ENCODE measurements around the gene GBF1.
A peak's percentile ranks its signal among the peaks of the same experiment; 100 is the strongest.
"Not testable (repeated sequence)": the region's sequence is repeated elsewhere in the genome, so short reads cannot be mapped to it uniquely, and the experiment has no call there.

GBF1 gene

GRCh38 chr10:102234888-102235597 lies 10.3 kb upstream of the GBF1 start:
- no peak for DNase-seq

DNA sequence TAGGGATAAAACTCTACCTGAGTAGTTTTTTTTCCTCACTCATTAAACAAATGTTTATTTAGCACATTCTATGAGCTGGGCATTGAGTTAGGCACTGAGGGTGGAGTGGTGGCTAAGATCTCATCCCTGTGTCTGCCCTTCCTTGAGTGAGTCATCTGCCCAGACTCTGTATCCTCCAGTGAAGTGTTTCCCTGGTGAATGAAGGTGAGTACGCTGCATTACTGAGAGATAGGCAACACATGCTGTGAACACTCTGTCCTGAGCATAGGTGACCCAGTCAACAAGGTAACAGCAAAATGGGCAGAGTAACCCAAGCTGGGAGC lies 9.8 kb upstream of the GBF1 start:
- DNase-seq, result no peak

GRCh38 chr10:102236006-102236405 lies 9.3 kb upstream of the GBF1 start:
- DNase-seq, result no peak

DNA sequence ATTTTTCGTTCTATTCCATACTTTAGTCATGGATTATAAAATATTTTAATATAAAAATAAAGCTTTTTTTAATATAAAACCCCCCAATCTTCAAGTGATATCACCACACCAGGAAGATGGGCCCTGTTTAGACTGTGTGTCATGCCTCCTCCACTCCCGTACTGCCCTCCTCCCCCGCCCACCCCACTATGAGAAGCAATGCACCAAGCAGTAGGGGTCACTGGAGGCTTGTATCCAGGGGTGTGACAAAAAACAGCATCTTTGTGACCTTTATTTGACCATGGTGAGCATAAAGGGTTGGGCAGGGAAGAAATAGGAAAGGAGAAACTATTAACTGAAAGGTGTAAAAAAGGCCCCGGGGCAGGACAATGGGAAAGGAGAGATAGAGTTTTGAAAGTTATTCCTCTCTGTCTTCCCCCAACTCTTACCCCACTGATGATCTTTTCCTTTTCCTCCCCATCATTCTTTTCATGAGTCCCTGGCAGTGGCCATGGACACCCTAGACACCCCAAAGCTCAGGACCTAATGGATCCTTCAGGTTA lies 7.5 kb upstream of the GBF1 start:
- DNase-seq, result no peak

DNA sequence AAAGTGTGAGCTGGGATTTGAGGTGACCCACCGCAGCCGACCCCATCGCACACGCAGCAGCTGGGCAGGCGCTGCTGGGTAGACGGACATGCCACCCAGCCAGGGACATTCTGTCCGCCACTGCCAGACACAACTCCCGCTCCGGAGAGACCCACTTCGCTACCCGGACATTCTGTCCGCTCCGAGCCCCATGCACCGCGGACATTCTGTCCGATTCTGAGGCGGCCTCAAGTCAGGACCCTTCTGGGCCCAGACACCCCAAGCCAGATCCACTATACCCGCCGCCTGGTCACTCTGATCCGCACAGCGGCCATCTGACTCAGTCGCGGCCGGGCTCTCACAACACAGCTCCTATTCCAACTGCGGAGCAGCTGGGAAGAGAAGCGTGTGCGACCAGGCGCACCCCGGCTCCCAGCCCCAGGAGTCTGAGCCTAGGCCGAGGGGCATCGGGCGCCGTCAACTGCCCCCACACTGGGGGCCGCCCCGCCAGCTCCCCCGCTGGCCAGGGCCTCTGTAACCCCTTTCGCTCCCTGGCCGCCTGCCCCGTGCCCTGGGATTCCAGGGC lies 4.8 kb upstream of the GBF1 start:
- no peak for DNase-seq

- no peak for DNase-seq
Measured at GRCh38 chr10:102241032-102241443, 4.3 kb upstream of the GBF1 start.

DNA sequence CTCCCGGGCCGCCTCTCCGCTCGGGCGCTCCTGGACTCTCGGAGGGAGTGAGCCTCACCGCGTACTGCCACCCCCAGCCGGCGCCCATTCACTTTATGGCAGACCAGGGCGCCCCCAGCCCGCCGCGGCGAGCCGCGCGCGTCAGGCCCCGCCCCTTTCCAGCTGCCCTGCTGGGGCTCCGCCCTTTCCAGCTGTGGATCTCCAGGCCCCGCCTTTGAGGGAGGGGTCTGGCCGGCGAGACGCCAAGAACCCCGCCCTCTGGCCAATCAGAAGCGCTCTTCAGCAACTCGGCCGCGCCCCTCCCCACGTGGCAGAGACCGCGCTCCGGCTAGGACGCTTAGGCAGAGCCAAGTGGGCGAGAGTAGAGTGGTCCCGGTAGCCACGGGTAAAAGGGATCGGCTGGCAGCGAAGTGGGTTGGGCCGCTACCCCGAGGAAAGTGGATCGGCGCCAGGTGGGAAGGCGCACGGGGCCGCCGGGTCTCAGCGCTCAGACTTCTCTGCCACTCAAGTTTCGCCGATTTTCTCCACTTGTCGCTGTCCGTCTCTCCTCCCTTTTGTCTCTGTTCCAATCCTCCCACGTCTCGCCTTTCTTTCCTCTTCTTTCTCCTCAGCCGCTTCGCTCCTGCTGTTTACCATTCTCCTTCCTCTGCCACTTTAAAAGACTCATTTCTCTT lies 3.8 kb upstream of the GBF1 start, which contains the start of gene PITX3:
Gene PITX3, minus strand, starts transcription at position 69 of the 674 bp plus-strand sequence. CDS start 9,432 bp downstream, outside the sequence.
- DNase-seq, result peak; percentile 92

DNA sequence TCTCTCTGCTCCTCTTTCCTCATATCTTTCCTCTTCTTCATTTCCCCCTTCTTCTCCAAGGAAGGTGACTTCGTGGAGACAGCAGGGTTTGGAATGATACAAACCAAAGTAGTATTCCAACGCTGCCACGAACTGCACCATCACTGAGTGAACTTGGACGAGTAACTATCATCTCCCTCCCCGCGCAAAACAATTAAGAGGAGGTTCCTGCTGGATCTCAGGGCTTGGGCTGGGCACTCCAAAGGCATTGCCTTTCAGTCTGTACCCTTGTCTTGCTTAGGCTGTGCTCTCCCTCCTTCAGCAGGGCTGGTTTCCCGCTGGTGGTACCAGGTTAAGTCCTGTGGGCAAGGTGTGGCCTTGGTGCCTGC lies 3.2 kb upstream of the GBF1 start:
- DNase-seq, result no peak

GRCh38 chr10:102243309-102243708 lies 2.0 kb upstream of the GBF1 start:
- DNase-seq, result no peak

GRCh38 chr10:102245932-102246251 lies 560 bp downstream of the GBF1 start:
- DNase-seq, result no peak

GRCh38 chr10:102246261-102246660 lies 929 bp downstream of the GBF1 start:
- DNase-seq, result no peak

DNA sequence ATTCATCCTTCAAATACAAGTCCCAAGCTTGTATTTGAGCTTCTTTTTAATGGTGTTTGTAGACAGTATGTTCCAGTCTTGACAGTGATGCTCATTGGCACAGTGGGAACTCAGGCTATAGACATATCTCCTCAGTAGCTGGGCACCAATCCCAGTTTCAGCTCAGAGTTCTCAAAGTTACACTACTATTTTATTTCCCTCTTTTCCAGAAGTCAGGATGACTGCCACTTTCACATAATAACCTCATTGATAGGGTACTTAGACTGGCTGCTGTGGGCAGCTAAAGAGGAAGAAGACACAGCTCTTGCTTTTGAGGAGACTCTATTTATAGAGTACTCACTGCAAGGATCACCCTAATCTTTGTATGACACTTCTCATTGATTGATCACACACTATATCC lies 2.4 kb downstream of the GBF1 start:
- no peak for DNase-seq

GRCh38 chr10:102252508-102252907 lies 7.2 kb downstream of the GBF1 start:
- DNase-seq, result not testable (repeated sequence)

DNA sequence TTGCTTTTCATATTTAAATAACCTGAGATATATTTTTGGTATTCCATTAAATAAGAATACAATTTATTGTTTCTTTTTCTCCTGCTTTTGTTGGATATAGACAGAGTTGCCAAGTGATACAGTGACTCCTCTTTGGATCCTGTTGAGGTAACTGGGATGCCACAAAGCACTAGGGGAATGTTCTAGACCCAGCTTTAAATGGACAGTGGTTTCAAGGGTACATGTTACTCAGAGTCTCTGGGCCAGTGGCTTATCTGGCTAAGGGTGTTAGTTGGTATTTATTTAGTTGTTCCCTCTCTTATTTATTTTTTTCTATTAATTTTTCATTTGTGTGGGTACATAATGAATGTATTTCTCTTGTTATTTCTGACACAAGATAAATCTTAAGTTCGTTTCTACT lies 9.1 kb downstream of the GBF1 start:
- no peak for DNase-seq

- DNase-seq, result no peak
Measured at GRCh38 chr10:102255404-102255803, 10.1 kb downstream of the GBF1 start.

DNA sequence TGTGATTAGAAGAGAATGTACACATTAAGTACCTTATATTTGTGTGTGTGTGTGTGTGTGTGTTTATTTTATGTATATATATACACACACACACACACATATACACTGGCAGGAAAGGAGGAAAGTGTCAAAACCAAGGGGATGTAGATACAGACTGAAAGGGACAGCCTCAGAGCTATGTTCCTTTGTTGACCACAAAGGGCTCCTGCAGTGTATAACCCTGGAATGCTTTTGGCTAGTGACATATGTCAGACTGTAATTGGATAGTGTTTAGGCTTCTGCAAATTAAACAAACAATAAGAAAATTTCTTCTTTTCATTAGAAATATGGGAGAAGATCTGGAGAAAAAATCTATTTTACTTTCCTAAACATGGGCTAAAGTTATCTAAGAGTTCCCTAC lies 15.9 kb downstream of the GBF1 start:
- DNase-seq, result peak; percentile 64

DNA sequence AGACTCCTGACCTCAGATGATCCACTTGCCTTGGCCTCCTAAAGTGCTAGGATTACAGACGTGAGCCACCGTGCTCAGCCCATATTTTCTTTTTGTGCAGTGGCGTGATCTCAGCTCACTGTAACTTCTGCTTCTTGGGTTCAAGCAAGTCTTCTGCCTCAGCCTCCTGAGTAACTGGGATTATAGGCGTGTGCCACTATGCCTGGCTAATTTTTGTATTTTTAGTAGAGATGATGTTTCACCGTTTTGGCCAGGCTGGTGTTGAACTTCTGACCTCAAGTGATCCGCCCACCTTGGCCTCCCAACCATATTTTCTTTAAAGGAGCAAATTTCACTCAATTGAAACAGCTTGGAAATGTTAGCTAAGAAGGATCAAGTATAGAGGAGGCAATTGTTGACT lies 16.5 kb downstream of the GBF1 start:
- DNase-seq, result no peak

GRCh38 chr10:102262744-102263370 lies 17.5 kb downstream of the GBF1 start:
- no peak for DNase-seq

- DNase-seq, result peak; percentile 81
Measured at GRCh38 chr10:102264371-102264770, 19.0 kb downstream of the GBF1 start.

GRCh38 chr10:102266670-102267069 lies 21.3 kb downstream of the GBF1 start:
- DNase-seq, result no peak

GRCh38 chr10:102267748-102268147 lies 22.4 kb downstream of the GBF1 start:
- no peak for DNase-seq

DNA sequence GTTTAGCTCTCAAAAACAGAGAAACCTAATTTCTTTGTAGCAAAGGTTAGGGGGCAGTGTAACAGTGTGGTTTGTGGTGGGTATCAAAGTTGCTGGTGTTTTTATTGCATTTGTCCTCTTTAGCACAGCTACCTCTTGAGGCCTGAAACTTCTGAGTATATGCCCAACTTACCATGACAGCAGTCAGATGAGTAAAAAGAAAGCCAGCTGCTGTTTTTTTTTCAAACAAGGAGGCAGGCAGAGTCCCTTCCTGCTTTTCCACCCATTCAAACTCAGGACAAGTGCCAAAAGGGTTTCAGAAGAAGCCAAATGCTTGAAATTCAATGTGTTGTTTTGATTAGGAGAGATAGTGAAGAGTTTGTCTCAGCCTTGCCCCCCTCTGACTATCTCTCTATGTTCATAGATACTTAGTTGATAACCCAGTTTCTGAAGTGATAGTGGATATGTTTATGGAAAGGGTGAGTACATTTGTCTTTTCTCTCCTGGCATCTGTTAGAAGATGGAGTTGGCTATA lies 23.1 kb downstream of the GBF1 start:
- DNase-seq, result no peak

- peak; percentile 5 for DNase-seq
Measured at GRCh38 chr10:102269017-102269416, 23.7 kb downstream of the GBF1 start.

DNA sequence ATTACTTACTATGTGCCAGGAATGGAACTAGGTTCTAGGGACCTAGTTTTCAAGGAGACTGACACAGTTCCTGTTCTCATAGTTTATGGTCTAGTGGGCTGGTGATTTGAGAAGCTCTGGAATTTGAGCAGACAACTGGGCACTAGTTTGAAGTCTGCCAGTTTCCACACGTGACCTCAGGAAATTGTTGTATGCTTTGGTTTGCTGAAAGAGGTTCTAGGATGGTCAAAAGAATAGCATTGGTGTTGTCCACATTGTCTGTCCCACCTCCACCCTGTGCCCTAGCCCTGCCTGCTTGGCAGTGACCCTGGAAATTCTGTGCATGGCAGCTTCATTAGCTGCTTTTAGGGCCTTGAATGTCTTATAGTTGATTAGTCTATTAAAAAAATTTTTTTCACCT lies 28.7 kb downstream of the GBF1 start:
- no peak for DNase-seq

Measured in NCI-H69 (cell line).